Fibroblast of peridontal ligament (primary cell): ENCODE results near the gene MIER3.
"Not testable (repeated sequence)": the region's sequence is repeated elsewhere in the genome, so short reads cannot be mapped to it uniquely, and the experiment has no call there.

Source experiments
- DNase-seq: peaks from one replicate; pipeline ENCODE4 v3.0.0-alpha.2; 2010; ENCODE audit errors: extremely low read depth

The MIER3 gene, protein sequence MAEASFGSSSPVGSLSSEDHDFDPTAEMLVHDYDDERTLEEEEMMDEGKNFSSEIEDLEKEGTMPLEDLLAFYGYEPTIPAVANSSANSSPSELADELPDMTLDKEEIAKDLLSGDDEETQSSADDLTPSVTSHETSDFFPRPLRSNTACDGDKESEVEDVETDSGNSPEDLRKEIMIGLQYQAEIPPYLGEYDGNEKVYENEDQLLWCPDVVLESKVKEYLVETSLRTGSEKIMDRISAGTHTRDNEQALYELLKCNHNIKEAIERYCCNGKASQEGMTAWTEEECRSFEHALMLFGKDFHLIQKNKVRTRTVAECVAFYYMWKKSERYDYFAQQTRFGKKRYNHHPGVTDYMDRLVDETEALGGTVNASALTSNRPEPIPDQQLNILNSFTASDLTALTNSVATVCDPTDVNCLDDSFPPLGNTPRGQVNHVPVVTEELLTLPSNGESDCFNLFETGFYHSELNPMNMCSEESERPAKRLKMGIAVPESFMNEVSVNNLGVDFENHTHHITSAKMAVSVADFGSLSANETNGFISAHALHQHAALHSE

DNA sequence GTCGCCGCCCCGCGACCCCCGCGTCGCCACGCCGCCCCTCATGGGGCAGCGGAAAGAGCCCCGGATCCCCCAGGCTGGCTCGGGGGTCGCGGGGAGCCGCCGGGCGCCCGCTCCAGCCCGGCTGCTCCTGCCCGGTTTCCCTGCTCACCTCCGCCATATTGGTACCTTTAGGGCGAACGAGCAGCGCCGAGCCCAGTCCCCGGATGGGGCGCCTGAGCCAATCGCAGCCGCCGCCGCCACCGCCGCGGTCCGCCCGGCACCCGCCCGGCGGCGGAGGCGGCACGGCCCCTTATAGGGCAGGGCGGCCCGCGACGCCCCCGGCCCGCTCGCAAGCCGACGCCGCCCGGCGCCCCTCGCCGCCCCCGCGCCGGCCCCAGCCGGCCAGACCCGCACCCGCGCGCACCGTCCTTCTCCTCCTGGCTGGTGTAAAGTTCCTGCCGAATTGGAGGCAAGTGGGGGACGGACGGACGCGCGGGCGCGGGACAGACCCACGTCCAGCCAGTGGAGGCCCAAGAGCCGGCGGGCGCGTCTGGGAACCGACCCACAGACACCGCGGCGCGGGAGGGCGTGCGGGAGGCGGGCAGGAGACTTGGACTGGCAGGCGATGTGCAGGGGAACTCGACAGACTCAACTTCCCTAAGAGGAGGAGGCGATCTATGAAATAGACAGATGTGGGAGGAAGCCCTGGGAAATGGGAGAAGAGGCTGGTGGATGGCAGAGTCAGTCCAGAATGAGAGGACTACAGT is at the start of gene MIER3:
Gene MIER3 (minus strand): TSS at position 178 of the 746 bp plus-strand sequence. CDS start 21 bp downstream, at position 157.
- DNase-seq: peak; percentile 55

DNA sequence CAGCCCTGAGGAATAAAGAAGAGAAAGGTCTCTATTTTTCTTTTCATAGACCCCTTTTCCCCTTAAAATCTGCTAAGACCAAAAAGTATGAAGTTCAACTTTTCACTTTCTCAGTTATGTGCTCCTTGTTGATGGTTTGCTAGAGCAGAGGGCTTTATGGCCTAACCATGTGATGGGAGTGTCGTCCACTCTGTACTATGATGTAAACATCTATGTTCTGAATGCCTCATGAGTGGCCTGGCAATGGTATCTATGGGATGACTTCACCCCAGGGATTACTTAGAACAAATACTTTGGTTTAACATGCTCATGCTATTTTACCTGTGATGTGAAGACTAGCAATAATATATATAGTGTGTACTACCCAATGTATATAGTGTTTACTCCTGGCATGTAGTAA is 43.7 kb upstream of the MIER3 start:
- no peak for DNase-seq

- DNase-seq: no peak
Measured at GRCh38 chr5:56993241-56993640, 41.3 kb upstream of the MIER3 start.

- DNase-seq: no peak
Measured at GRCh38 chr5:56989676-56990075, 37.8 kb upstream of the MIER3 start.

- no peak for DNase-seq
Measured at GRCh38 chr5:56988490-56988889, 36.6 kb upstream of the MIER3 start.

DNA sequence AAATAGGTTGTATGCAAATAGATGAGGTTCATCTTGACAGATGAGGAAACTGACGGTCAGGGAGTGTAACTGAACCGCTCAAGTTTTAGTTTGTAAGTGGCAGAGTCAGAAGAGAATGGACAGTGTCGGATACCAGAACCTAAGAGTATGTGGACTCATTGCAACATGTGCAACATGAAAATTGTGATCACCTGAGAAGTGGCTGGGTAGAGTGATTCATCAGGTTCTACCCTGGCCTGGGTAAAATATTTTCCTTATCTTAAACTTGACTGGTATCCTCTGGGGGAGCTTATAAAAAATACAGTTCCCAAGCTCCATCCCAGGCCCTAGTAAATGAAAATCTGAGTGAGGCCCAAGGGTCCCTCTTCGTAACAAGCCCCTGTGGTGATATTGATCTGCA is 35.2 kb upstream of the MIER3 start:
- DNase-seq: no peak

DNA sequence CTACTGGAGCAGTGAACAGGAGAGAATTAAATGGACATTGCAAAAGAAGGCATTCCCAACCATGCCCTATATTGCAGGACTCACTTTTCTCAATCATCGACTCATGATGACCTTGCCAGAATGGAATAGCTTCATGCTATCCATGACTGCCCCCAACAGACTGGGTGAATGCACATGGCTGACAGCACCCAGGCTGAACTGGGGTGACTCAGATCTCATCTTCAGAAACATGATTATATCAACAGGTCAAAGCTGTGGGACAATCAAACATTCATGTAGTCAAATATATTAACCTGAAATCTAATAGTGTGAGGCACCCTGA is 34.7 kb upstream of the MIER3 start:
- DNase-seq: no peak

- no peak for DNase-seq
Measured at GRCh38 chr5:56985936-56986625, 34.2 kb upstream of the MIER3 start.

DNA sequence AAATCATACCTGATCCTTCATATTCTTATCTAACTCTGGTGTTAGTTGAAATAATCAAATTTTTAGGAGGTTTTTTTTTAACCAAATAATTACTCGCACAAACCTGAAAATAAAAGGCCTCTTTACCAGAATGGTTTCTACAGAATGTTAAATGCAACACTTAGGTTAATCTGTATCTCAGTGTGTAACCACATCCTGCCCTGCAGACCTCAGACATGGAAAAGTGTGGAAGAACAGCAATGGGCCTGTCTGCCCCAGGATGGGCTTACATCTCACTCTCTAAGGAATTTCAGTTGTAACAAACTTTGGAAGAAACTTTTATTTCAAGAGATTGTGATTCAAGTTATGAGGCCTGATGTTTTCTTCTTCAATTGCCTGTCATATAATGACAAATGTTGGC is 32.5 kb upstream of the MIER3 start:
- no peak for DNase-seq

DNA sequence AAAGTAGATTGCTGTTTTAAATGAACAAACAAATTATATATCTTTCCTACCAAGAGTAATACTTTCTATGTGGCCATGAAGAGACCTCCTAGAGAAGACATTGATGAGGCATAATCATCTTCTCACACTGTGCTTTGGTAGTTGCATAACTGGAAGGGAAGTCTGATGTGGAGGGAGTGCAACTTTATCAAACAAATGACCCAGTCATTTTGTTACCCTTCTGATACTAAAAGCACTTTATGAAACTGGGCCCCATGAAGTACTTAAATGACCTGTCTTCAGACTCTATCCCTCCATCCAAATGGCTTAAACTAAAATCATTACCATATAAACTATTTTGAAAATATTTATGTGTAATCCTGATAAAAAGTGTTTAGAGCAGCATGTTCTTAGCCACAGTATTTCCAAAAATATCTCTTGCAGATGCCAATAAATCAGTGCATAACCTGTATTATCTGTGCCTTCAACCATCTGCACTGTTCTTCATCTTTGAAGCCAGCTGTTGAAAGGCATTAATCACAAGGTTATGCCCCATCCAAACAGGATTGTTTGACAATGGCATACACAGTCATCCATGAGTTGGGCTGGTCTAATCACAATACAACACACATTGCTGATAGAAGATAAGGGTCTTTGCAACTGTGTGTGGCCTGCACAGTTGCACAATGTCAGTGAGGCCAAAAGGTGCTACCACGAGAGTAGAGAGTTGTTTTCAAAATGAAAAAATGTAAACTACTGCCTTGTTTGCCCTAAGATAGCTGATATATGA is 31.9 kb upstream of the MIER3 start:
- DNase-seq: no peak

DNA sequence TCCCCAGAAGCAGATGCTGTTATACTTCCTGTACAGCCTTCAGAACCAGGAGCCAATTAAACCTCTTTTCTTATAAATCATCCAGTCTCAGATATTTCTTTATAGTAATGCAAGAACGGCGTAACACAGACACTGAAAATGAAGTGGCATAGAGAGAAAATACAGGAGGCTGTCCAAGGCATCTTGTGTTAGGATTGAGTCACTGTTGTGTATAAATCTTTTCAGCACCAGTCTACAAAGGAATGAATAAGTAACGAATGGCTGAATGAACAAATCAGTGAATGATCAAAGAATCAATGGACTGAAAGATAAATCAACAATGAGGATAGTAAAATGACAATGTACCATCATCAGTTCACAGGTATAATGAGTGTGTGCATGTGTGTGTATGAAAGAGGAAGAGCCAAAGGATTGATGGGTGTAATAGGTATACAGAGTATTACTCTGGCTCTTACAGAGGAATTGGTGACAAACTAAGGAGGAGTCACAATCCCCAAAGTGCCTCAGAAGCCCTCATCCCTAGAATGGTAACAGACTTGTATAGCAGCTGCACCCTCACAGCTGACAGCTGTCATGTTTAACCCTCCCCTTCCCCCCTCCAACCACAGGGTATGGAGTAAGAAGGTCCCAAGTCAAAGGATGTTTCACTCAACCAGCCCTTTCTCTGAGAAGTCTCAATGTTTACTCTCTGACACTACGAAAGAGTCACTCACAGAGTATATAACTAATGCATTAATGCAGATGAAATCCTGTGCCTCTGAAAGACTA is 29.8 kb upstream of the MIER3 start:
- no peak for DNase-seq

DNA sequence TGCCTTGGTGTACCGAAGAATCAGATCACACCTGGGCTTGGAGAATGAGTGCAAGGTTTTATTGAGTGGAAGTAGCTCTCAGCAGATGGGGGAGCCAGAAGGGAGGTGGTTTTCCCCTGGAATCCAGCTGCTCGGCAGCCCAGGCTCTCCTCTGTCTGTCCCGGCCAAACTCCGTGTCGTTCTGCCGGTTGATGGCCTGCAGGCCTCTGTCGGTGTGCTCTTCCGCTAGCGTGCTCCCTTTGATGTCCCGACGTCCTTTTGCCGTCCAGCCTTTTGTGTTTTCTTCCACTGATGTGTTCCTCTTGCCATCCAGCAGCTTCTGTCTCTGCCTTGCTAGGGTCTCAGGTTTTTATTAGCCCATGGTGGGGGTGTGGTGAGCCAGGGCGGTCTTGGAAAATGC is 28.0 kb upstream of the MIER3 start:
- no peak for DNase-seq

DNA sequence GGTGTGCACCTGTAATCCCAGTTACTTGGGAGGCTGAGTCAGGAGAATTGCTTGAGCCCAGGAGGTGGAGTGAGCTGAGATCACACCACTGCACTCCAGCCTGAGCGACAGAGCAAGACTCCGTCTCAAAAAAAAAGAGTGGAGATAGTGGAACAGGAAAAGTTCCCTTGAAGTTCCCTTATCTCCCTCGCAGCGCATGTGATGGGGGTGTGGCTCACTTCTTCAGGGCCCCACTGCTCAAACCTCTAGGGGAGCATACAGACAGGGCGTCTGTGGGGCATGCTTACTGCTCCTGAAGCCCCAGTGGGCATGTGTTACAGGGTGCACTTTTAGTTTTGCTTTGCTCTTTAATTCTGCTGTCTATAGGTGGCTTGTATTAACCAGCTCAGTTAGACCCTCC is 27.6 kb upstream of the MIER3 start:
- DNase-seq: not testable (repeated sequence)

- DNase-seq: no peak
Measured at GRCh38 chr5:56977822-56978221, 25.9 kb upstream of the MIER3 start.

DNA sequence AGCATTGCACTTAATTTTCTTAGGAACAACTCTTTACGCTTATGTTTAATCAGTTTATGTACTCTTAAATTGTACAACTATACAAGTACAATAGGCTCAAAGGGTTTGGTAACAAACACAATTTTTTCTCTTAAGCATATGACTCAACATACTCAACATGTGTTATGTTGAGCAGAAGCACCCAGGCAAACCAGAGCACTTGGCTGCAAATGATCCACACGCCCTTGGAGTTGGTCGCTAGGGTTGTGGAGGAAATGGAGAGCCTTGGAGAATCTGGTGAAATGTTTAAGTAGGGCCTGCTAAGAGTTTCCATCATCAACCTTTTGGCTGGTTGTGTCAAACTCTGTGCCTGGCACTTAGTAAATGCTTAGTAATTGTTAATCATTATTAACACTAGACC is 25.1 kb upstream of the MIER3 start:
- DNase-seq: no peak

DNA sequence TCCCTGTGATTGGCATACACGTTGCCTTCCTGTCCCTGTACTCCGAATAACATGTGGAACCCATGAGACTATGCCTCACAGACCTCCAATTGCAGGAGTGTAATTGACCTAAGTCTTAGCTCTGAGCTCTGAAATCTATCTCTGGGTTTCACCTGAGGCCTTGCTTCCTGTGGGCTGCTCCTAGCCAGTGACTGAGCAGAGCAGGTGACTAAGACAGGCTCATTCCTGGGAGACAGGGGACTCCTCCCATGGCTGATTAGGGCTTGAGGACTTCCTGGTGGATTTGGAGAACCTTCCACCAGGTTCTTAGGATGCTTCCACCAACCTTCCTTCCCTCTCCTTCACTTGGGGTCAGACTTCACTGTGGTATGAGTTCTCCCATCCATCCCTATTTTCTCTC is 22.3 kb upstream of the MIER3 start:
- DNase-seq: no peak

GRCh38 chr5:56973473-56973872 is 21.6 kb upstream of the MIER3 start:
- DNase-seq: no peak

GRCh38 chr5:56971275-56971674 is 19.4 kb upstream of the MIER3 start:
- DNase-seq: no peak

DNA sequence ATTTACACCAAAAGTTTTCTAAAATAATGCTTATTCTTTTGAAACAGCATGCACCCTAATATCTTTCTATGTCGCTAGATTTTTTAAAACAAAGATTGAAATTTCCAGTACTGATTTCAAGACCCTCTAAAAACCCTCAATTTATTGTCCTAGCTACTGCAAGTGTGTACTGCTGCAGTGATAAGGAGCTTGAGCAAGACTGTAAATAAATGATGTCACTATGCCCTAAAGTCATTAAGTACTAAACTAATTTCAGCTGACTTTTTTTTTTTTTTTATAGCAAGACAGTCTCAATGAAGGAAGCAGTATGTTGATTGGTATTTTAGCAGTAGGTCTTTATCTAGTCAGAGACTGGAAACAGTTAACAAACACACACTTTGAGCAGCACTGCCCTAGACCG is 12.2 kb upstream of the MIER3 start:
- no peak for DNase-seq

DNA sequence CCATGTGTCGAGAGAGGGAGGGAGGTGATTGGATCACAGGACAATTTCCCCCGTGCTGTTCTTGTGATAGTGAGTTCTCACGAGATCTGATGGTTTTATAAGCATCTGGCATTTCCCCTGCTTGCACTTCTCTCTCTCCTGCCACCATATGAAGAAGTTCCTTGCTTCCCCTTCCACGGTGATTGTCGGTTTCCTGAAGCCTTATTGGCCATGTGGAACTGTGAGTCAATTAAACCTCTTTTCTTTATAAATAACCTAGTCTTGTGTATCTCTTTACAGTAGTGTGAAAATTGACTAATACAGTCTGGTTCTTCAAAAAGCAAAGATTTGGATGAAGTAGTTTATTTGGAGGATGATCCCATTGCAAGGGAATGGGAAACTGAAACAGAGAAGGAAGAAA is 11.3 kb upstream of the MIER3 start:
- DNase-seq: no peak

DNA sequence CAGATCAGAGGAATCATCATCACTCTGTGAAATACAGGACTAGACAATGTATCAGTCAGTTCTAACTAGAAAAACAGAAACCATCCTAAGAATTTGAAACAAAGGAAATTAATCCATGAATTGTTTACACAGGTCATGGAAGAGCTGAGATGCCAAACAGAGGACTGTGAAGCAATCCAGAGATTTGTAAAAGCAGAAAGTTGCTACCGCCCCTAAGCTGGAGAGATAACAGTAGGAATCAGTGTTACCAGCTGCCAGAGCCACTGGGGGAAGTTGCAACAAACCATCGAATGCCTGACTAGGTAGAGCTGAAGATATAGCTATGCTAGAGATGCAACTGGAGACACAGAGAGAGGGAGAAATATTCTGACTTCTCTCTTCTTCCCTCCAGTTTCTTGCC is 10.4 kb upstream of the MIER3 start:
- no peak for DNase-seq
